Measurements from ENCODE around the gene TMEM175. TPM values are rescaled to one million over a fixed set of nuclear protein-coding genes. Genes with fewer than 3 reads are reported as not detected.

Gene TMEM175
- total RNA-seq, 1 experiment from 2014 or later = 18.8 TPM

- intact Hi-C loops (cut with micrococcal nuclease; ENCODE audit: unreplicated experiment) = no loop called here
- TF ChIP-seq CTCF (IDR thresholded peaks at IDR 0.05; ENCODE audit: unreplicated experiment) = no peak
- H3K4me1 Mint-ChIP-seq (ENCODE audit: low read depth, unreplicated experiment) = no peaks in the 10 kb centered on the region
- no TSS peak for BruUV-seq (replicated peaks)
- peaks cover 8% of the 10 kb centered on the region for H3K36me3 Mint-ChIP-seq (ENCODE audit: insufficient read depth, unreplicated experiment)
- CTCF ChIA-PET = no interaction called here
- H3K4me3 Mint-ChIP-seq (ENCODE audit: low read depth, unreplicated experiment) = no peak overlapping the region
- no peak overlapping the region for H3K27ac Mint-ChIP-seq (ENCODE audit: unreplicated experiment)
- H3K9me3 Mint-ChIP-seq (ENCODE audit: low read depth, unreplicated experiment) = no peaks in the 10 kb centered on the region
- DNase-seq = no peak
- peaks cover 35% of the 10 kb centered on the region for H3K27me3 Mint-ChIP-seq (ENCODE audit: unreplicated experiment)
Observed at GRCh38 chr4:1002631-1003251, 70.5 kb downstream of the TMEM175 start.

GRCh38 chr4:1003271-1004070 lies 71.2 kb downstream of the TMEM175 start:
- peaks cover 2% of the 10 kb centered on the region for H3K4me1 Mint-ChIP-seq (ENCODE audit: low read depth, unreplicated experiment)
- CTCF ChIA-PET = no interaction called here
- intact Hi-C loops (cut with micrococcal nuclease; ENCODE audit: unreplicated experiment) = no loop called here
- DNase-seq = no peak
- H3K9me3 Mint-ChIP-seq (ENCODE audit: low read depth, unreplicated experiment) = no peaks in the 10 kb centered on the region
- no TSS peak for BruUV-seq (replicated peaks)
- no peak overlapping the region for H3K4me3 Mint-ChIP-seq (ENCODE audit: low read depth, unreplicated experiment)
- no peak overlapping the region for H3K27ac Mint-ChIP-seq (ENCODE audit: unreplicated experiment)
- no peak for TF ChIP-seq CTCF (IDR thresholded peaks at IDR 0.05; ENCODE audit: unreplicated experiment)
- H3K27me3 Mint-ChIP-seq (ENCODE audit: unreplicated experiment) = peaks cover 36% of the 10 kb centered on the region
- H3K36me3 Mint-ChIP-seq (ENCODE audit: insufficient read depth, unreplicated experiment) = peaks cover 14% of the 10 kb centered on the region

GRCh38 chr4:1004071-1004418 lies 71.8 kb downstream of the TMEM175 start:
- Mint-ChIP-seq H3K27me3 (ENCODE audit: unreplicated experiment) (peaks cover 36% of the 10 kb centered on the region), H3K4me1 (ENCODE audit: low read depth, unreplicated experiment) (peaks cover 8% of the 10 kb centered on the region), H3K27ac (ENCODE audit: unreplicated experiment) (no peak overlapping the region), H3K9me3 (ENCODE audit: low read depth, unreplicated experiment) (no peaks in the 10 kb centered on the region), H3K4me3 (ENCODE audit: low read depth, unreplicated experiment) (no peak overlapping the region), H3K36me3 (ENCODE audit: insufficient read depth, unreplicated experiment) (peaks cover 13% of the 10 kb centered on the region)
- no peak for DNase-seq
- BruUV-seq (replicated peaks) = no TSS peak
- TF ChIP-seq CTCF (IDR thresholded peaks at IDR 0.05; ENCODE audit: unreplicated experiment) = no peak
- intact Hi-C loops (cut with micrococcal nuclease; ENCODE audit: unreplicated experiment) = no loop called here
- CTCF ChIA-PET = no interaction called here

- BruUV-seq (replicated peaks) = no TSS peak
- DNase-seq = no peak
- Mint-ChIP-seq H3K27me3 (ENCODE audit: unreplicated experiment) (peaks cover 35% of the 10 kb centered on the region), H3K9me3 (ENCODE audit: low read depth, unreplicated experiment) (no peaks in the 10 kb centered on the region), H3K36me3 (ENCODE audit: insufficient read depth, unreplicated experiment) (peaks cover 8% of the 10 kb centered on the region), H3K27ac (ENCODE audit: unreplicated experiment) (no peak overlapping the region), H3K4me3 (ENCODE audit: low read depth, unreplicated experiment) (no peak overlapping the region), H3K4me1 (ENCODE audit: low read depth, unreplicated experiment) (peaks cover 12% of the 10 kb centered on the region)
- CTCF ChIA-PET = no interaction called here
- no peak for TF ChIP-seq CTCF (IDR thresholded peaks at IDR 0.05; ENCODE audit: unreplicated experiment)
- intact Hi-C loops (cut with micrococcal nuclease; ENCODE audit: unreplicated experiment) = no loop called here
Observed at GRCh38 chr4:1004557-1005485, 72.6 kb downstream of the TMEM175 start.

Data from Calu3 (cell line).